ENCODE results near the gene N4BP2. TPM values are rescaled to one million over a fixed set of nuclear protein-coding genes. Genes with fewer than 3 reads are reported as not detected.
"Not testable (repeated sequence)": the region's sequence is repeated elsewhere in the genome, so short reads cannot be mapped to it uniquely, and the experiment has no call there.

N4BP2 gene
- total and polyA plus RNA-seq, 10 donors = 1.3 to 18.7 (median 12.3) TPM

DNA sequence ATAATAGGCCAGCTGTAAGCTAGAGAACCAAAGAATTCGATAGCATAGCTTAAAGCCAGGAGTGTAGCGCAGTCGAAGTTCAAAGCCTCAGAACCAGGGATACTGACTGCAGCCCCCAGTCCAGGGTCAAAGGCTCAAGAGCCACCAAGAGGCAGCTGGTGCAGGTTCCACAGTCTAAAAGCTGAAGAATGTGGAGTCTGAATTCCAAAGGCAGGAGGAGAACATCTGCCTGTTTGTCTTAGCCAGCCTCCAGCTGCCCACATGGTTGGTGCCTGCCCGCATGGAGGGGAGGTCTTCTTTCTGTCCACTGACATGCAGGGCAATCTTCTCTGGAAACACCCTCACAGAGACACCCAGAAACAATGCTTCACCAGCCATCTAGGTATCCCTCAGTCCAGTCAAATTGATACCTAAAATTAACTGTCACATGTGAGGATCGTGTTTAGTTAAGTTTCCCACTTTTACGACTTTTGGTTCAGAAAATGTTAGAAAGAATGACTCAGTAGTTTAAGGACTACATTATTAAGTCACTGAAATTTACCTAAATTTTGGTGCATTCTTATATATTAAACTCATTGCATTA is 87.4 kb downstream of the N4BP2 start:
- peaks cover 0 to 38% (median 7%) of the 10 kb centered on the region in 6 donors for H3K36me3 ChIP-seq
- intact Hi-C loops (cut with DNase I; ENCODE audit: low total_unique reads) = no loop called here
- no peaks in the 10 kb centered on the region for H3K4me1 ChIP-seq
- H3K27me3 ChIP-seq (replicated peaks in 1 of 7) = no peaks in the 10 kb centered on the region
- H3K27ac ChIP-seq = no peak overlapping the region
- TF ChIP-seq POLR2AphosphoS5 (IDR thresholded peaks at IDR 0.05) (no peak), POLR2A (IDR thresholded peaks at IDR 0.05) (no peak)
- TF ChIP-seq, protein P1, sequence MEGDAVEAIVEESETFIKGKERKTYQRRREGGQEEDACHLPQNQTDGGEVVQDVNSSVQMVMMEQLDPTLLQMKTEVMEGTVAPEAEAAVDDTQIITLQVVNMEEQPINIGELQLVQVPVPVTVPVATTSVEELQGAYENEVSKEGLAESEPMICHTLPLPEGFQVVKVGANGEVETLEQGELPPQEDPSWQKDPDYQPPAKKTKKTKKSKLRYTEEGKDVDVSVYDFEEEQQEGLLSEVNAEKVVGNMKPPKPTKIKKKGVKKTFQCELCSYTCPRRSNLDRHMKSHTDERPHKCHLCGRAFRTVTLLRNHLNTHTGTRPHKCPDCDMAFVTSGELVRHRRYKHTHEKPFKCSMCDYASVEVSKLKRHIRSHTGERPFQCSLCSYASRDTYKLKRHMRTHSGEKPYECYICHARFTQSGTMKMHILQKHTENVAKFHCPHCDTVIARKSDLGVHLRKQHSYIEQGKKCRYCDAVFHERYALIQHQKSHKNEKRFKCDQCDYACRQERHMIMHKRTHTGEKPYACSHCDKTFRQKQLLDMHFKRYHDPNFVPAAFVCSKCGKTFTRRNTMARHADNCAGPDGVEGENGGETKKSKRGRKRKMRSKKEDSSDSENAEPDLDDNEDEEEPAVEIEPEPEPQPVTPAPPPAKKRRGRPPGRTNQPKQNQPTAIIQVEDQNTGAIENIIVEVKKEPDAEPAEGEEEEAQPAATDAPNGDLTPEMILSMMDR (IDR thresholded peaks at IDR 0.05 in 8 of 11, conservative IDR thresholded peaks at IDR 0.05 in 3 of 11) = no peak
- H3K4me3 ChIP-seq = no peak overlapping the region
- DNase-seq = no peak
- H3K9me3 ChIP-seq = no peaks in the 10 kb centered on the region
- WGBS, 5 donors = 80 to 92% (median 87%) methylated on average over 6 of the region's 6 CpGs

DNA sequence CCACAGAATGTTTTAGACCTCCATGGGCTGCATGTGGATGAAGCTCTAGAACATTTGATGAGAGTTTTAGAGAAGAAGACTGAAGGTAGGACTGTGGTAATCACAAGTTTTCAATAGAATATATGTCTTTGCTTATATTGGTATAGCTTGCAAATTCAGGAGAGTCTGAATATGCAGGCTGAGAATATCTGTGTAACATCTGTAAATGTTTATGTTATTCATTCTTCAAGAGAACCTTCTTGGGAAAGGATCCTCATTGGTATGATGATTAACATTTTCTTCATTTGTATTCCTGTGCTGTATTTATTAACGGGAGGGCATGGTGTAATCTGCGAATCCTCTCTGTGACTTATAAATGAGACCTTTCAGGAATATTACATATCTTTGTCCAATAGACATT is 88.1 kb downstream of the N4BP2 start:
- H3K9me3 ChIP-seq = no peaks in the 10 kb centered on the region
- no peak overlapping the region for H3K4me3 ChIP-seq
- H3K27me3 ChIP-seq (replicated peaks in 1 of 7) = no peaks in the 10 kb centered on the region
- TF ChIP-seq, protein P1 (IDR thresholded peaks at IDR 0.05 in 8 of 11, conservative IDR thresholded peaks at IDR 0.05 in 3 of 11) = no peak
- TF ChIP-seq POLR2AphosphoS5 (IDR thresholded peaks at IDR 0.05) (no peak), POLR2A (IDR thresholded peaks at IDR 0.05) (no peak)
- intact Hi-C loops (cut with DNase I; ENCODE audit: low total_unique reads) = no loop called here
- H3K4me1 ChIP-seq = peaks cover 0 to 6% (median 0%) of the 10 kb centered on the region in 6 donors
- 76 to 98% (median 96%) methylated on average over 2 of the region's 2 CpGs for WGBS, 5 donors
- DNase-seq = no peak
- no peak overlapping the region for H3K27ac ChIP-seq
- peaks cover 0 to 38% (median 7%) of the 10 kb centered on the region in 6 donors for H3K36me3 ChIP-seq

DNA sequence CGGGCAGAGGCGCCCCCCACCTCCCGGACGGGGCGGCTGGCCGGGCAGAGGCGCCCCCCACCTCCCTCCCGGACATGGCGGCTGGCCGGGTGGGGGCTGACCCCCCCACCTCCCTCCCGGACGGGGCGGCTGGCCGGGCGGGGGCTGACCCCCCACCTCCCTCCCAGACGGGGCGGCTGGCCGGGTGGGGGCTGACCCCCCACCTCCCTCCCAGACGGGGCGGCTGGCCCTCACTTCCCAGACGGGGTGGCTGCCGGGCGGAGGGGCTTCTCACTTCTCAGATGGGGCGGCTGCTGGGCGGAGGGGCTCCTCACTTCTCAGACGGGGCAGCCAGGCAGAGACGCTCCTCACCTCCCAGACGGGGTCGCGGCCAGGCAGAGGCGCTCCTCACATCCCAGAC is 90.8 kb downstream of the N4BP2 start:
- H3K27ac ChIP-seq; DNase-seq; H3K4me3 ChIP-seq; intact Hi-C loops (cut with DNase I; ENCODE audit: low total_unique reads); H3K27me3 ChIP-seq (replicated peaks in 1 of 7): not testable (repeated sequence)
- 90 to 99% (median 93%) methylated on average over 18 to 31 of the region's 31 CpGs for WGBS, 5 donors
- Histone ChIP-seq H3K4me1 (peaks cover 0 to 30% (median 4%) of the 10 kb centered on the region in 6 donors), H3K36me3 (peaks cover 0 to 37% (median 6%) of the 10 kb centered on the region in 6 donors), H3K9me3 (peaks cover 0 to 11% (median 8%) of the 10 kb centered on the region in 8 donors)

DNA sequence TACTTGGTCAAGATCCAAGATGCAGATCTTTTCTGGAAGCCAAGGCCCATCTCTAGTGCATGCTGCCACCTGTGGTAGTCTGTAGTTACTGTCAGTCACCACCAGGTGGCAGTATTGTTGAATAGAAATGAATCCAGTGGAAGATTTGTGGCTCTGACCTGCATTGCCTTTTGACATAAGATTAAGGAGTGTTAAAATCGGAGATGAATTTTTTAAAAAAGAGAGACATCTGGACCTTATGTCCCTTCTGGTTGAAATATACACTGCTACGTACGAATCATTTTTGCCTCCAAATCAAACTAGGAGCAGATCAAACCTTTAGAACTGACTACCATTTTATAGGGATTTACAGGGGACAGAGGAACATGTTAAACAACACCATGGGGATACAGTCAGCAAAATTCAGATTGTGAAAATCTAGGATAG is 93.3 kb downstream of the N4BP2 start:
- Histone ChIP-seq H3K4me1 (peaks cover 3 to 54% (median 12%) of the 10 kb centered on the region in 6 donors), H3K27me3 (replicated peaks in 1 of 7) (no peaks in the 10 kb centered on the region), H3K4me3 (no peak overlapping the region), H3K9me3 (peaks cover 0 to 11% (median 8%) of the 10 kb centered on the region in 8 donors), H3K36me3 (peaks cover 0 to 12% (median 2%) of the 10 kb centered on the region in 6 donors), H3K27ac (peak overlapping the region in 3 of 8 donors; percentile 8 to 40 (median 28))
- TF ChIP-seq, protein P1 (IDR thresholded peaks at IDR 0.05 in 8 of 11, conservative IDR thresholded peaks at IDR 0.05 in 3 of 11) = peak; percentile 85 to 97 (median 94)
- peak in 1 of 3 donors; percentile 57 for TF ChIP-seq POLR2AphosphoS5 (IDR thresholded peaks at IDR 0.05)
- TF ChIP-seq POLR2A (IDR thresholded peaks at IDR 0.05) = no peak
- DNase-seq = no peak
- intact Hi-C loops (cut with DNase I; ENCODE audit: low total_unique reads) = loop anchor here (5.0 kb wide), 1 partner anchor 157 kb away; no protein-coding TSS in a partner anchor
- WGBS, 5 donors = 72 to 84% (median 79%) methylated on average over 3 of the region's 3 CpGs
